Stomach (tissue), 9 donors: Measurements from ENCODE around the gene FRMD5. TPM values are rescaled to one million over a fixed set of nuclear protein-coding genes. Genes with fewer than 3 reads are reported as not detected.

Experiments
- DNase-seq, 2 donors: peaks; one replicate each; pipeline versions ENCODE4 v3.0.0 to v3.0.0-alpha.2; 2013 to 2019
- H3K27ac ChIP-seq, 5 donors: fragments of 200-600 bp in 4 of 5; sonication (generic) in 4 of 5; one replicate each; pipeline ENCODE4 v1.5.1; 2013 to 2019; ENCODE audit warnings: mild to moderate bottlenecking in 1 of 5, moderate library complexity in 1 of 5
- H3K27me3 ChIP-seq, 3 donors: fragments of 200-600 bp; sonication (generic); one replicate each; pipeline ENCODE4 v1.5.1; 2017 to 2019; ENCODE audit warnings: mixed run types in 1 of 3
- H3K36me3 ChIP-seq, 4 donors: fragments of 200-600 bp; sonication (generic); 1 replicate in 3 of 4; 2 replicates in 1 of 4; pipeline ENCODE4 v1.5.1; 2016 to 2019
- H3K4me1 ChIP-seq, 4 donors: fragments of 200-600 bp; sonication (generic); one replicate each; pipeline ENCODE4 v1.5.1; 2016 to 2019
- H3K4me3 ChIP-seq, 4 donors: fragments of 200-600 bp; sonication (generic) in 3 of 4; one replicate each; pipeline ENCODE4 v1.5.1; 2016 to 2019; ENCODE audit warnings: mild to moderate bottlenecking in 1 of 4
- H3K9me3 ChIP-seq, 4 donors: fragments of 200-600 bp; sonication (generic); one replicate each; pipeline ENCODE4 v1.5.1; 2016 to 2019
- EP300 ChIP-seq: sonication (generic); formaldehyde crosslinking; IDR thresholded peaks from one replicate; pipeline ENCODE4 v1.6.1; 2017; ENCODE audit warnings: antibody characterized with exemption
- POLR2A ChIP-seq, 4 donors: fragments of 450-650 bp; IDR thresholded peaks; one replicate each; pipeline ENCODE4 v1.6.1; 2016; ENCODE audit warnings: antibody characterized with exemption in 4 of 4, control low read depth in 2 of 4, mild to moderate bottlenecking in 1 of 4, moderate library complexity in 1 of 4
- POLR2AphosphoS5 ChIP-seq, 3 donors: sonication (generic); formaldehyde crosslinking; IDR thresholded peaks; one replicate each; pipeline ENCODE4 v1.6.1; 2016; ENCODE audit warnings: antibody characterized with exemption in 3 of 3
- WGBS, 5 donors: extraction: QIAGEN DNeasy Blood & Tissue Kit in 3 of 5; methylation state at CpG; one replicate each; pipeline versions ENCODE4 v1.1.5 to v1.1.7; 2013 to 2018; 5-methylcytosine and 5-hydroxymethylcytosine counted together
- intact Hi-C: fragments of 100-400 bp; cut with DNase I; formaldehyde crosslinking; loops from one replicate; pipeline ENCODE4 v1.15.1; 2023; ENCODE audit warnings: low total_unique reads
- polyA plus RNA-seq, 3 donors: library from polyadenylated mRNA; stranded (reverse); fragments of 200-250 nt; gene quantifications; one replicate each; pipeline ENCODE4 v1.2.3, GENCODE V29; 2013
- total RNA-seq, 5 donors: library from RNA; depleted of rRNA; stranded (reverse); fragments of >200 nt; gene quantifications; one replicate each; pipeline versions ENCODE4 v1.1.0 to v1.2.3, GENCODE V29; 2014 to 2016
- TF ChIP-seq, protein P1 (sequence below), 7 experiments: fragments of 450-650 bp in 4 of 7; fragments of 200-600 bp in 3 of 7; sonication (generic) in 3 of 7; IDR thresholded peaks; one replicate each; pipeline ENCODE4 v1.5.1; 2016 to 2019; ENCODE audit warnings: antibody characterized with exemption in 7 of 7, control low read depth in 2 of 7, mild to moderate bottlenecking in 1 of 7
- donor health status: healthy with polysubstance abuse.
- donor health status: Bipolar disorder and iron deficiency.
- donor health status: healthy.

The FRMD5 gene
- total and polyA plus RNA-seq, 8 donors: 0.40 to 13.0 (median 2.5) TPM

DNA sequence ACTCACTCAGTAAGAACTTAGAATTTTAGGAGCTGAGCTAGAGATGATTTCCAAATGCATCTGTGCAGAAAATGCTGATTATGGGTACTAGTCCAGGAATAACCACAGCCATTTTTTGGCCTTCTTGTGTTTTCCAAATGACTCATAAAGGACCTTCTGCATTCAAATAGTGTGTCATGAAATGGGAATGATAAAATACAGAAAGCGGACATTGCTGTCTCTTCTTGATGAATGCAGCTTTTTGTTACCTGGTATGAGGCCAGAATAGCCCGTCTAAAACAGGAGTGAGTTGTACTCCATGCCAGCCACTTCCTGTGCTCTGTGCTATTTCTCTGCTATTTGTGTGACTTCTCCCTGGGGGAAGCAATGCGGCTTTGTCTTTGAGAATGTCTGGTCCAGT is 20.5 kb upstream of the FRMD5 start:
- Histone ChIP-seq H3K9me3 (no peaks in the 10 kb centered on the region), H3K36me3 (no peaks in the 10 kb centered on the region), H3K4me1 (peaks cover 0 to 4% (median 2%) of the 10 kb centered on the region in 4 donors), H3K27ac (no peak overlapping the region), H3K27me3 (peaks cover 0 to 23% (median 0%) of the 10 kb centered on the region in 3 donors), H3K4me3 (no peak overlapping the region)
- WGBS, 5 donors: 48 to 69% (median 68%) methylated on average over 3 of the region's 3 CpGs
- DNase-seq: no peak
- TF ChIP-seq POLR2AphosphoS5 (IDR thresholded peaks at IDR 0.05): no peak
- no peak for TF ChIP-seq EP300
- TF ChIP-seq, protein P1, sequence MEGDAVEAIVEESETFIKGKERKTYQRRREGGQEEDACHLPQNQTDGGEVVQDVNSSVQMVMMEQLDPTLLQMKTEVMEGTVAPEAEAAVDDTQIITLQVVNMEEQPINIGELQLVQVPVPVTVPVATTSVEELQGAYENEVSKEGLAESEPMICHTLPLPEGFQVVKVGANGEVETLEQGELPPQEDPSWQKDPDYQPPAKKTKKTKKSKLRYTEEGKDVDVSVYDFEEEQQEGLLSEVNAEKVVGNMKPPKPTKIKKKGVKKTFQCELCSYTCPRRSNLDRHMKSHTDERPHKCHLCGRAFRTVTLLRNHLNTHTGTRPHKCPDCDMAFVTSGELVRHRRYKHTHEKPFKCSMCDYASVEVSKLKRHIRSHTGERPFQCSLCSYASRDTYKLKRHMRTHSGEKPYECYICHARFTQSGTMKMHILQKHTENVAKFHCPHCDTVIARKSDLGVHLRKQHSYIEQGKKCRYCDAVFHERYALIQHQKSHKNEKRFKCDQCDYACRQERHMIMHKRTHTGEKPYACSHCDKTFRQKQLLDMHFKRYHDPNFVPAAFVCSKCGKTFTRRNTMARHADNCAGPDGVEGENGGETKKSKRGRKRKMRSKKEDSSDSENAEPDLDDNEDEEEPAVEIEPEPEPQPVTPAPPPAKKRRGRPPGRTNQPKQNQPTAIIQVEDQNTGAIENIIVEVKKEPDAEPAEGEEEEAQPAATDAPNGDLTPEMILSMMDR (IDR thresholded peaks at IDR 0.05): no peak
- no peak for TF ChIP-seq POLR2A (IDR thresholded peaks at IDR 0.05)
- intact Hi-C loops: loop anchor here (10.0 kb wide), 1 partner anchor 311 kb away; no protein-coding TSS in a partner anchor

DNA sequence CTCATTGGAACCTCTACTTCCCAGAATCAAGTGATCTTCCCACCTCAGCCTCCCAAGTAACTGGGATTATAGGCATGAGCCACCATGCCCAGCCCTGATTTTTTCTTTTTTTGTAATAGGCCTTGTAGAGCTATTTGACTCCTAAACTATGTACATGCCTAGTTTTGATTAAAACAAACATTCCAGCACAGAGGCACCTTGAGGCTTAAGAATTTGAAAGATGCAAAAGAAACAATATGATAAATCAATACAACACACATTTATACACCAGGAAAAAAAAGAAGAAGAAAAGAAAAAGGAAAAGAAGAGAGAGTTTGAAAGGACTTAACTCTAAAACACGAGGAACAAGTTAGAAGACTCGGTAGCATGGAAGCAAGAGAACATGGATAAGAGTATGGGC is 13.9 kb upstream of the FRMD5 start:
- Histone ChIP-seq H3K27ac (no peak overlapping the region), H3K27me3 (peaks cover 0 to 18% (median 0%) of the 10 kb centered on the region in 3 donors), H3K4me3 (no peak overlapping the region), H3K36me3 (no peaks in the 10 kb centered on the region), H3K4me1 (no peaks in the 10 kb centered on the region), H3K9me3 (no peaks in the 10 kb centered on the region)
- DNase-seq: no peak
- intact Hi-C loops: no loop called here
- TF ChIP-seq POLR2AphosphoS5 (IDR thresholded peaks at IDR 0.05) (no peak), POLR2A (IDR thresholded peaks at IDR 0.05) (no peak), EP300 (no peak)
- TF ChIP-seq, protein P1 (IDR thresholded peaks at IDR 0.05): no peak
- WGBS, 5 donors: 85 to 92% (median 85%) methylated on average over 2 of the region's 2 CpGs

DNA sequence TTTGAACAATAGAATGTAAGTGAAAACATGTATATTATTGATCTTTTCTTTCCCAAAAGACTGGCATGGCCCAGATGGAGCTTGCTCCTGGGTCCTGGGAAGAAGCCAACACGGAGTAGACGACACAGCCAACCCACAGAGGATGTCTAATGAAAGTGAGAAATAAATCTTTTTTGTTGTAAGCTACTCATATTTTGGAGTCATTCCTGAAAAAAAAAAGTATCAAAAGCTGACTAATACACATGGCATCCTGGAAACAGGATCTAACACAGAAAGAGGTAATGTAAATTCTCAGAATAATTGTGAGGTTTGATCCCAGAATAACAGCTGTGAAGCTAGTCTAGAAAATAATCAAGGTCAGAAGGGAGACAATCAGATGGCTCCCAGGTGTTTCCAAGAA is 12.6 kb upstream of the FRMD5 start:
- Histone ChIP-seq H3K27ac (no peak overlapping the region), H3K4me3 (no peak overlapping the region), H3K36me3 (no peaks in the 10 kb centered on the region), H3K27me3 (peaks cover 0 to 18% (median 0%) of the 10 kb centered on the region in 3 donors), H3K9me3 (no peaks in the 10 kb centered on the region), H3K4me1 (no peaks in the 10 kb centered on the region)
- TF ChIP-seq POLR2A (IDR thresholded peaks at IDR 0.05): no peak
- intact Hi-C loops: no loop called here
- 49 to 76% (median 71%) methylated on average over 2 of the region's 2 CpGs for WGBS, 5 donors
- DNase-seq: no peak

DNA sequence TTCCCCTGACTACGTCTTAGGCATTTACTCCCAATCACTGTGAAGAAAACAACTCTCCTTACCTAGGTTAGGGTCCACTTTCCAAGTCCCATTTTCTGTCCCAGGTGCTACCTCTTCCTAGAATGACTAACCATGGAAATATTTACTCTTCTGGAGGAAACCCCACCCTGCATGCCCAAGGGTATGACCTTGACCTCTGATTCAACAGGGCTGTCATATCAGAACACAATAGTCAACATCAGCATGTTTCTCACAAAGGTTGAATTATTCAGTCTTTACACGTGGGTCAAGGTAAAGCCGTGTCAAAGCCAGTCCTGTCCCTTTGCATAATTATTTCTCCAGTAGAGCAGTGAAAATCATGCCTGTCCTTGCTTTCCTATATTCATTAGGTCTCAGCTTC is 4.3 kb upstream of the FRMD5 start:
- WGBS, 5 donors: 36 to 61% (median 44%) methylated on average over 3 of the region's 3 CpGs
- Histone ChIP-seq H3K27ac (no peak overlapping the region), H3K4me3 (no peak overlapping the region), H3K4me1 (peaks cover 6 to 18% (median 15%) of the 10 kb centered on the region in 4 donors), H3K36me3 (no peaks in the 10 kb centered on the region), H3K27me3 (peaks cover 0 to 38% (median 17%) of the 10 kb centered on the region in 3 donors), H3K9me3 (no peaks in the 10 kb centered on the region)
- peak in 1 of 2 donors; percentile 70 for DNase-seq
- TF ChIP-seq EP300: no peak
- no peak for TF ChIP-seq POLR2A (IDR thresholded peaks at IDR 0.05)
- TF ChIP-seq POLR2AphosphoS5 (IDR thresholded peaks at IDR 0.05): peak in 1 of 3 donors; percentile 22
- TF ChIP-seq, protein P1 (IDR thresholded peaks at IDR 0.05): no peak
- intact Hi-C loops: no loop called here
